Osteoblast (primary cell): Measurements from ENCODE around the gene SYT14. TPM values are rescaled to one million over a fixed set of nuclear protein-coding genes. Genes with fewer than 3 reads are reported as not detected.
"Not testable (repeated sequence)": the region's sequence is repeated elsewhere in the genome, so short reads cannot be mapped to it uniquely, and the experiment has no call there.

ENCODE experiments used
- DNase-seq: peaks from one replicate; pipeline ENCODE4 v3.0.0; 2011; ENCODE audit warnings: low spot score, mixed read lengths; ENCODE audit not compliant: insufficient read length; ENCODE audit errors: missing footprints
- H2AFZ ChIP-seq: 2 replicates; pipeline ENCODE4 v1.6.0; 2011; ENCODE audit warnings: mild to moderate bottlenecking, low read length
- H3K27ac ChIP-seq: 2 replicates; pipeline ENCODE4 v1.5.1; 2011; ENCODE audit warnings: mild to moderate bottlenecking, low read depth, low read length, moderate library complexity
- H3K27me3 ChIP-seq: 2 replicates; pipeline ENCODE4 v1.6.0; 2012; ENCODE audit warnings: mild to moderate bottlenecking, control low read depth, inconsistent platforms, low read length, moderate library complexity; ENCODE audit not compliant: insufficient read depth
- H3K36me3 ChIP-seq: 2 replicates; pipeline ENCODE4 v1.5.1; 2011; ENCODE audit warnings: mild to moderate bottlenecking, low read length, control low read depth, moderate library complexity; ENCODE audit not compliant: insufficient read depth
- H3K4me1 ChIP-seq: 2 replicates; pipeline ENCODE4 v1.5.1; 2011; ENCODE audit warnings: mild to moderate bottlenecking, low read length, control low read depth, moderate library complexity; ENCODE audit not compliant: insufficient read depth
- H3K4me2 ChIP-seq: 2 replicates; pipeline ENCODE4 v1.6.0; 2011; ENCODE audit warnings: mild to moderate bottlenecking, low read length; ENCODE audit not compliant: insufficient read depth
- H3K4me3 ChIP-seq: fragments of 200-600 bp; sonication (generic); 3 replicates; pipeline ENCODE4 v1.5.1; 2012; ENCODE audit warnings: mild to moderate bottlenecking, low read length, inconsistent platforms; ENCODE audit not compliant: insufficient read depth
- H3K79me2 ChIP-seq: 2 replicates; pipeline ENCODE4 v1.6.0; 2012; ENCODE audit warnings: mild to moderate bottlenecking, low read length, control low read depth, inconsistent platforms; ENCODE audit not compliant: insufficient read depth
- H3K9me3 ChIP-seq: 2 replicates; pipeline ENCODE4 v1.5.1; 2011; ENCODE audit warnings: low read depth, low read length, control low read depth
- H4K20me1 ChIP-seq: 2 replicates; pipeline ENCODE4 v1.6.0; 2012; ENCODE audit warnings: mild to moderate bottlenecking, low read length, control low read depth; ENCODE audit not compliant: insufficient read depth
- CTCF ChIP-seq: IDR thresholded peaks from 2 replicates; pipeline ENCODE4 v1.5.1; 2011; ENCODE audit warnings: mild to moderate bottlenecking, low read depth, low read length, moderate library complexity; ENCODE audit errors: extremely low read depth
- total RNA-seq: library from RNA; depleted of rRNA; stranded (reverse); fragments of >200 nt; gene quantifications from 2 replicates; pipeline ENCODE4 v1.2.3, GENCODE V29; 2012

The SYT14 gene
- total RNA-seq, 1 donor, result 0.36 TPM

GRCh38 chr1:210170220-210170619, 232.2 kb downstream of the SYT14 start:
- no peaks in the 10 kb centered on the region for H3K79me2 ChIP-seq
- H3K4me3 ChIP-seq, result no peak overlapping the region
- H2AFZ ChIP-seq, result no peak overlapping the region
- no peak for TF ChIP-seq CTCF
- no peak overlapping the region for H3K4me2 ChIP-seq
- H3K36me3 ChIP-seq, result no peaks in the 10 kb centered on the region
- no peaks in the 10 kb centered on the region for H4K20me1 ChIP-seq
- H3K27me3 ChIP-seq, result peaks cover 5% of the 10 kb centered on the region
- no peaks in the 10 kb centered on the region for H3K4me1 ChIP-seq
- no peak for DNase-seq
- H3K27ac ChIP-seq, result no peak overlapping the region
- no peaks in the 10 kb centered on the region for H3K9me3 ChIP-seq

GRCh38 chr1:210174133-210174532, 236.1 kb downstream of the SYT14 start:
- Histone ChIP-seq H3K9me3 (no peaks in the 10 kb centered on the region), H3K27ac (no peak overlapping the region), H3K27me3 (peaks cover 5% of the 10 kb centered on the region), H3K4me2 (no peak overlapping the region), H3K79me2 (no peaks in the 10 kb centered on the region), H3K36me3 (no peaks in the 10 kb centered on the region), H2AFZ (no peak overlapping the region), H3K4me1 (no peaks in the 10 kb centered on the region), H4K20me1 (no peaks in the 10 kb centered on the region), H3K4me3 (no peak overlapping the region)
- DNase-seq, result no peak
- no peak for TF ChIP-seq CTCF

GRCh38 chr1:210185063-210185462, 247.0 kb downstream of the SYT14 start:
- H4K20me1 ChIP-seq, result no peaks in the 10 kb centered on the region
- no peaks in the 10 kb centered on the region for H3K27me3 ChIP-seq
- no peak overlapping the region for H3K4me2 ChIP-seq
- no peaks in the 10 kb centered on the region for H3K36me3 ChIP-seq
- no peak overlapping the region for H3K27ac ChIP-seq
- H3K4me1 ChIP-seq, result peaks cover 9% of the 10 kb centered on the region
- no peaks in the 10 kb centered on the region for H3K9me3 ChIP-seq
- H2AFZ ChIP-seq, result no peak overlapping the region
- TF ChIP-seq CTCF, result no peak
- no peak overlapping the region for H3K4me3 ChIP-seq
- DNase-seq, result no peak
- no peaks in the 10 kb centered on the region for H3K79me2 ChIP-seq

- H3K79me2 ChIP-seq, H2AFZ ChIP-seq, H3K4me1 ChIP-seq, H3K9me3 ChIP-seq, H3K27me3 ChIP-seq, H3K36me3 ChIP-seq, H4K20me1 ChIP-seq, H3K4me3 ChIP-seq, H3K27ac ChIP-seq, DNase-seq: not testable (repeated sequence)
- H3K4me2 ChIP-seq, result peak overlapping the region; percentile 50
These were observed 250.0 kb downstream of the SYT14 start for GRCh38 chr1:210187849-210188606.
